ENCODE data around the gene BPIFB3.
A peak's percentile ranks its signal among the peaks of the same experiment; 100 is the strongest.
"Not testable (repeated sequence)": the region's sequence is repeated elsewhere in the genome, so short reads cannot be mapped to it uniquely, and the experiment has no call there.

Gene BPIFB3

DNA sequence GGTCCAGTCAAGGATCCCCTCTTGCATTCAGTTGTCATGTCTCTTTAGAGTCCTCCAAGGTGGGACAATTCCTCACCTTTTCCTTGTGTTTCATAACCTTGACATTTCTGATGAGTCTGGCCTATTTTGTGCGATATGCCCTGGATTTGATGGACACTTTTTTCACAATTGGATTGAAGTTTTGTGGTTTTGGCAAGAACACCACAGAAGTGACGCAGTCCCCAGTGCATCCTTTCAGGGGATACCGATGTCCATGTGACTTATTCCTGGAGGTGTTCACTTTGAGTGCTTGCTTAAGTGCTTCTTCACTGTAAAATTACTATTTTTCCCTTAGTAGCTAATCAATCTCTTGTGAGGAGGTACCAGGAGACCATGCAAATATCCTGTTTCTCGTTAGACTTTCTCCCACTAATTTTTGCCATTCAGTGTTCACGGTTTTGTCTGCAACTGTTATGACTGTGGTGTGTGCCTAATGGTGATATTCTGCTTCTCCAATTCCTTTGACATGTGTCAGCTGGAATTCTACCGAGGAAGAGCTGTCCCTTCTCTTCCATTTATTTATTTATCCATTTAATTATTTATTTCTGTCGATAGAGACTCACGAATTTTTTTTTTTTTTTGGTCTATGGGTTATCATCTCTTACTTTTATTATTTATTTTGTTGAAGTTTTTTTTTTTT lies 56.6 kb downstream of the BPIFB3 start:
- FAIRE-seq (no peak), DNase-seq (ENCODE audit: extremely low spot score, insufficient read length, low read depth) (no peak)

DNA sequence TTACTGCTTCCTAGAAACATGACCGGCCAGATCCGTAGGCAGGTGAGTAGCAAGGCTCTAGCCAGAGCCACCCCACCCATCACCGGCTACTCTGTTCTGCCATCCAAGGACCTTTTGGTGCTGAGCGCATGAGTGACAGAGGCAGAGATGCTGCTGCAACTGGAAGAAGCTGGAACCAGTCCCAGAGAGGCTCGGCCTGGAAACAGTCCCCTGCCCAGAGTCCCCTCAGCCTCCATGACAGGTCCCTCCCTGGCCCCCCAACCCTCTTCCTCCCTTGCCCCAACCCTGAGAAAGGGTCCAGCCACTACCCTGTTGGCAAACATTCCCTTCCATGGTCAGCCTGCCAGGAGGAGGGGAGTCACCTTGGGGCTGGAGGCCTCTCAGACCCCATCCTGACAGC lies 57.6 kb downstream of the BPIFB3 start:
- DNase-seq (ENCODE audit: extremely low spot score, insufficient read length, low read depth) (no peak), FAIRE-seq (no peak)

- DNase-seq (ENCODE audit: extremely low spot score, insufficient read length, low read depth) (no peak), FAIRE-seq (no peak)
Observed at GRCh38 chr20:33112547-33113386, 59.1 kb downstream of the BPIFB3 start.

DNA sequence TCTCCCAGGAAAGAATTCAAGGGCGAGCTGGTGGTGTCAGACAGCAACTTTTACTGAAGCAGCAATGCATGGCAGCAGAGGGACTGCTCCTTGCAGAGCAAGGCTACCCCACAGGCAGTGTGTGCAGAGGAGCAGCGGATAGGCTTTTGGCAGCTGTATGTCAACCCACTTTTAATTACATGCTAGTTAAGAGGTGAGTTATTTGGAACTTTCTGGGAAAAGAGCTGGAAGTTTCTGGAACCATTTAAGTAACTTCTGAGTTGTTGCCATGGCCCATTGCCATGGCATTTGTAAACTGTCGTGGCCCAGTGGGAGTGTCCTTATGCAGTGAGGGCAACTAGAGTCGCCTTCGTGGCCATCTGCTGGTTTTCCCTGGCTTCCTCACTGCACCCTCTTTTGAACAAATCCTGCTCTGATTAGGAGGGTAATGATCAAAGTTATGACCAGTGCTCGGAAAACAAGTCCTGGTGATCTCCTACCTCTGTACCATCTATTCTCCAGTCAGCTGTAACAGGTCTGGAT lies 59.7 kb downstream of the BPIFB3 start:
- no peak for FAIRE-seq
- no peak for DNase-seq (ENCODE audit: extremely low spot score, insufficient read length, low read depth)

- not testable (repeated sequence) for FAIRE-seq; DNase-seq (ENCODE audit: extremely low spot score, insufficient read length, low read depth)
Observed at GRCh38 chr20:33115501-33115900, 61.8 kb downstream of the BPIFB3 start.

DNA sequence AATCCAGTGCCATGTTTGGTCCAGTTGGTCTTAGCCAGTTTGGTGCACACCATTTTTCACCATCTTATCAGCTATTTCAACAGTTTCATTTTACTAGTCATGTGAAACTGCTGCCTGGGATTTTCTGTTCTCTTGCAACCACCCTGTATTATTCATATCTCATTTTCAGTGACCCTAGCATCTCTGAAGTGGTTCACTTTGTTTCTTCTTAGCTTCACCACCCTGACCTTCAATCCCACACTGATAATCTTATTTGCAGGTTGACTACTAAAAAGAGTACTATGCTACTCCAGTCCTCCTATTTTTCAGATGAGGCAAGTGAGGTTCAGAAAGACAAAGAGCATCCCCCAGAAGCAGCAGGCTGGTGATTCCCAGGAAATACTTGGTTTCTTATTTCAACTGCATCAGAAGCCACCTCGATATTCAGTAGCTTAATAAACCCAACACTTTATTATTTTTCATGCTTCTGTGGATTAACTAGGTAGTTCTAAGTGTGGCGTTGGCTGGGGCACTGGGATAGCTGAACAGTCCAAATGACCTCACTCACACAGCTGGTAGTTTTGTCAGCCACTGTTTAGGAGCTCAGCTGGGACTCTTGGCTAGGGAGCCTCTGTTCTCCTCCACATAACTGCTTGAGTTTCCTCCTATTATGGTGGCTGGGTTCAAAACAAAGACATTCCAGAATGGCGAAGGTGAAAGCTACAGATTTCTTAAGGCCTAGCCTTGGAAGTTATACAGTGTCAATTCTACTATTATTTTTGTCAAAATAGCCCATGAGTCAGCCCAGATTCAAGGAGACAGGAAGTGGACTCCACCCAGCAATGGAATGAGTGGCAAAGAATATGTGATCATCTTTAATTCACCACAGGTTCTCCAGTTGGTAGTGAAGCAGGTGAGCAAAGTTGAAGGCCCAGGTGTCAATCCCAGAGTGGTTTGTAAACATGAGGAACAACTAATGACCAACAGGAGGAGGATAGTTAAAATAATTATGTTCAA lies 66.3 kb downstream of the BPIFB3 start:
- FAIRE-seq (peak; percentile 50), DNase-seq (ENCODE audit: extremely low spot score, insufficient read length, low read depth) (no peak)

- FAIRE-seq, result no peak
- no peak for DNase-seq (ENCODE audit: extremely low spot score, insufficient read length, low read depth)
Observed at GRCh38 chr20:33120934-33121333, 67.2 kb downstream of the BPIFB3 start.

- not testable (repeated sequence) for DNase-seq (ENCODE audit: extremely low spot score, insufficient read length, low read depth); FAIRE-seq
Observed at GRCh38 chr20:33122297-33122696, 68.6 kb downstream of the BPIFB3 start.

Data from GM18507 (cell line).